K562 (cell line): ENCODE data around the gene RNF43. TPM values are rescaled to one million over a fixed set of nuclear protein-coding genes. Genes with fewer than 3 reads are reported as not detected.

Source experiments
- CREB1 ChIP-seq, 2 experiments: sonication (generic) in 1 of 2; formaldehyde crosslinking in 1 of 2; IDR thresholded peaks; 2 replicates each; pipeline versions ENCODE4 v1.6.1 to v1.8.0; 2012 to 2022; ENCODE audit warnings: inconsistent platforms in 1 of 2, mild to moderate bottlenecking in 1 of 2, missing genetic modification reagents in 1 of 2, moderate library complexity in 1 of 2
- CXXC5 ChIP-seq: fragments of 250-450 bp; sonication (Bioruptor Pico); IDR thresholded peaks from 2 replicates; pipeline ENCODE4 v1.8.0; 2022; ENCODE audit warnings: inconsistent platforms, mild to moderate bottlenecking, moderate library complexity
- ESRRA ChIP-seq: fragments of 450-650 bp; IDR thresholded peaks from 2 replicates; pipeline ENCODE4 v1.6.1; 2014; ENCODE audit warnings: low read depth, mild to moderate bottlenecking, moderate library complexity, borderline replicate concordance
- FOSL1 ChIP-seq: fragments of 200-800 bp; sonication (Bioruptor generic); conservative IDR thresholded peaks from 2 replicates; pipeline ENCODE4 v1.6.1; 2016; ENCODE audit warnings: missing genetic modification characterization, missing compliant biosample characterization
- FOXK1 ChIP-seq: sonication (generic); formaldehyde crosslinking; IDR thresholded peaks from 2 replicates; pipeline ENCODE4 v1.8.0; 2022; ENCODE audit warnings: missing genetic modification reagents, mild to moderate bottlenecking, borderline replicate concordance
- GATA2 ChIP-seq: sonication (generic); formaldehyde crosslinking; IDR thresholded peaks from 2 replicates; pipeline ENCODE4 v1.4.0; 2020; ENCODE audit warnings: mild to moderate bottlenecking, missing genetic modification reagents
- MEF2A ChIP-seq: IDR thresholded peaks from 2 replicates; pipeline ENCODE4 v1.6.1; 2011; ENCODE audit warnings: low read depth, mild to moderate bottlenecking, low read length, moderate library complexity; ENCODE audit not compliant: control insufficient read depth
- NEUROD1 ChIP-seq: fragments of 150-350 bp; IDR thresholded peaks from 2 replicates; pipeline ENCODE4 v1.6.1; 2014; ENCODE audit warnings: borderline replicate concordance, low read length, low read depth; ENCODE audit not compliant: partially characterized antibody
- PHB2 ChIP-seq: fragments of 450-650 bp; IDR thresholded peaks from 2 replicates; pipeline ENCODE4 v1.6.1; 2017; ENCODE audit warnings: low read depth
- RBM22 ChIP-seq: fragments of 200-400 bp; formaldehyde crosslinking; IDR thresholded peaks from 2 replicates; pipeline ENCODE4 v1.6.1; 2018; ENCODE audit warnings: low read length, low read depth; ENCODE audit not compliant: poor library complexity, severe bottlenecking
- RBM34 ChIP-seq: fragments of 200-400 bp; formaldehyde crosslinking; IDR thresholded peaks from 2 replicates; pipeline ENCODE4 v1.6.1; 2018; ENCODE audit warnings: low read length, borderline replicate concordance; ENCODE audit not compliant: insufficient read depth
- SAFB ChIP-seq: fragments of 200-400 bp; formaldehyde crosslinking; IDR thresholded peaks from 2 replicates; pipeline ENCODE4 v1.6.1; 2017; ENCODE audit warnings: low read depth, low read length, borderline replicate concordance
- ZNF140 ChIP-seq: fragments of 250-450 bp; sonication (Bioruptor Pico); IDR thresholded peaks from 2 replicates; pipeline ENCODE4 v1.8.0; 2021; ENCODE audit warnings: moderate library complexity, mild to moderate bottlenecking, inconsistent platforms
- polyA plus RNA-seq, 8 experiments: library from polyadenylated mRNA; depleted of rRNA in 4 of 8; stranded (reverse) in 5 of 8; unstranded in 3 of 8; fragments of >200 nt; fragmentation: Nextera tagmentation in 2 of 8; fragmentation: Illumina TruSeq in 1 of 8; extraction: Ambion mirVana in 2 of 8; extraction: Trizol in 1 of 8; gene quantifications; 2 replicates each; pipeline versions ENCODE4 v1.2.1 to v1.2.3, GENCODE V29; 2011 to 2014; ENCODE audit warnings: inconsistent platforms in 1 of 8, missing spikeins in 1 of 8
- total RNA-seq, 7 experiments: library from RNA; depleted of rRNA in 6 of 7; stranded (reverse); fragments of >200 nt in 6 of 7; fragmentation: Illumina TruSeq in 2 of 7; extraction: Trizol in 2 of 7; gene quantifications; 2 replicates each; pipeline versions ENCODE4 v1.2.1 to v1.2.3, GENCODE V29; 2011 to 2021; ENCODE audit warnings: low replicate concordance in 1 of 7
- TF ChIP-seq, protein P1 (sequence below): fragments of 450-650 bp; IDR thresholded peaks from 2 replicates; pipeline ENCODE4 v1.6.1; 2016; ENCODE audit warnings: low read depth, mild to moderate bottlenecking, moderate library complexity
- TF ChIP-seq, protein P2 (sequence below): fragments of 150-350 bp; IDR thresholded peaks from 2 replicates; pipeline ENCODE4 v1.6.1; 2014; ENCODE audit warnings: low read depth, mild to moderate bottlenecking, low read length, borderline replicate concordance
- TF ChIP-seq, protein P3 (sequence below), 3 experiments: fragments of 200-800 bp in 1 of 3; fragments of 250-450 bp in 1 of 3; fragments of 450-650 bp in 1 of 3; sonication (Bioruptor Pico) in 1 of 3; sonication (Bioruptor generic) in 1 of 3; formaldehyde crosslinking in 1 of 3; IDR thresholded peaks; 2 replicates each; pipeline versions ENCODE4 v1.6.1 to v1.8.0; 2016 to 2022; ENCODE audit warnings: mild to moderate bottlenecking in 2 of 3, missing genetic modification characterization in 2 of 3, missing compliant biosample characterization in 1 of 3, moderate library complexity in 1 of 3

The RNF43 gene
- total and polyA plus RNA-seq, 9 of the 15 experiments (the other 6 are each of a cell fraction or from before 2014, with no cell fraction given), result 0.29 to 2.7 (median 1.4) TPM

DNA sequence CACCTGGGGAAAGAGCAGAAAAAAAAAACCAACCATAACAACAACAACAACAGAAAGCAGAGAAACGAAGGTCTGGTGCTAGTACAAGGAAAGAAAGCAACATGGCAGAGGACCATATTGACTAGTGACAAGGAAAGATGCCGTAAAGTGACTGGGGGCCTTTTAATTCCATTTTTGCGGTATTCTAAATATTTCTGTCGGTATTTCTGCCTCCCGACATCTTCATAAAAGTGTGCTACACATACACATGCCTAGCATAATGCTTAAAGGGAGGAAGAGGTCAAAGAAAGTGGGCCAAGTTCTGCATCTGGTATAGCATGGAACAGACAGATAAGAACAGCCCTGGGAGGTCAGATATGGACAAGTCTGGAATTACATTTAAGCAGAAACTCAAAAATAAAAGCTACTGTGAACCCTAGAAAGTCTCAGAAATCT is 19.5 kb upstream of the RNF43 start (continued):
- TF ChIP-seq, protein P1, sequence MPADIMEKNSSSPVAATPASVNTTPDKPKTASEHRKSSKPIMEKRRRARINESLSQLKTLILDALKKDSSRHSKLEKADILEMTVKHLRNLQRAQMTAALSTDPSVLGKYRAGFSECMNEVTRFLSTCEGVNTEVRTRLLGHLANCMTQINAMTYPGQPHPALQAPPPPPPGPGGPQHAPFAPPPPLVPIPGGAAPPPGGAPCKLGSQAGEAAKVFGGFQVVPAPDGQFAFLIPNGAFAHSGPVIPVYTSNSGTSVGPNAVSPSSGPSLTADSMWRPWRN, result peak; percentile 30; the same call in 1 of the 2 replicates
- no peak for TF ChIP-seq SAFB
- 0 out of 2 replicates have a peak, but pooled peaks have one; percentile 36 for TF ChIP-seq MEF2A
- TF ChIP-seq CREB1 (IDR thresholded peaks at IDR 0.05), result no peak
- TF ChIP-seq CREB1 (CRISPR knock-in tag; IDR thresholded peaks at IDR 0.05), result no peak
- no peak for TF ChIP-seq RBM34
- no peak for TF ChIP-seq PHB2
- TF ChIP-seq RBM22, result no peak
- no peak for TF ChIP-seq FOXK1 (CRISPR knock-in tag)
- TF ChIP-seq ZNF140 (CRISPR knock-in tag), result no peak
- TF ChIP-seq GATA2 (CRISPR knock-in tag), result peak; percentile 77
- peak; percentile 27 for TF ChIP-seq FOSL1 (tag)
- TF ChIP-seq NEUROD1, result peak; percentile 45
- TF ChIP-seq CXXC5 (CRISPR knock-in tag), result no peak; the same call in 1 of the 2 replicates
- TF ChIP-seq ESRRA, result 0 out of 2 replicates have a peak, but pooled peaks have one; percentile 41
- TF ChIP-seq, protein P2, sequence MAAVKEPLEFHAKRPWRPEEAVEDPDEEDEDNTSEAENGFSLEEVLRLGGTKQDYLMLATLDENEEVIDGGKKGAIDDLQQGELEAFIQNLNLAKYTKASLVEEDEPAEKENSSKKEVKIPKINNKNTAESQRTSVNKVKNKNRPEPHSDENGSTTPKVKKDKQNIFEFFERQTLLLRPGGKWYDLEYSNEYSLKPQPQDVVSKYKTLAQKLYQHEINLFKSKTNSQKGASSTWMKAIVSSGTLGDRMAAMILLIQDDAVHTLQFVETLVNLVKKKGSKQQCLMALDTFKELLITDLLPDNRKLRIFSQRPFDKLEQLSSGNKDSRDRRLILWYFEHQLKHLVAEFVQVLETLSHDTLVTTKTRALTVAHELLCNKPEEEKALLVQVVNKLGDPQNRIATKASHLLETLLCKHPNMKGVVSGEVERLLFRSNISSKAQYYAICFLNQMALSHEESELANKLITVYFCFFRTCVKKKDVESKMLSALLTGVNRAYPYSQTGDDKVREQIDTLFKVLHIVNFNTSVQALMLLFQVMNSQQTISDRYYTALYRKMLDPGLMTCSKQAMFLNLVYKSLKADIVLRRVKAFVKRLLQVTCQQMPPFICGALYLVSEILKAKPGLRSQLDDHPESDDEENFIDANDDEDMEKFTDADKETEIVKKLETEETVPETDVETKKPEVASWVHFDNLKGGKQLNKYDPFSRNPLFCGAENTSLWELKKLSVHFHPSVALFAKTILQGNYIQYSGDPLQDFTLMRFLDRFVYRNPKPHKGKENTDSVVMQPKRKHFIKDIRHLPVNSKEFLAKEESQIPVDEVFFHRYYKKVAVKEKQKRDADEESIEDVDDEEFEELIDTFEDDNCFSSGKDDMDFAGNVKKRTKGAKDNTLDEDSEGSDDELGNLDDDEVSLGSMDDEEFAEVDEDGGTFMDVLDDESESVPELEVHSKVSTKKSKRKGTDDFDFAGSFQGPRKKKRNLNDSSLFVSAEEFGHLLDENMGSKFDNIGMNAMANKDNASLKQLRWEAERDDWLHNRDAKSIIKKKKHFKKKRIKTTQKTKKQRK, result no peak
- TF ChIP-seq, protein P3, sequence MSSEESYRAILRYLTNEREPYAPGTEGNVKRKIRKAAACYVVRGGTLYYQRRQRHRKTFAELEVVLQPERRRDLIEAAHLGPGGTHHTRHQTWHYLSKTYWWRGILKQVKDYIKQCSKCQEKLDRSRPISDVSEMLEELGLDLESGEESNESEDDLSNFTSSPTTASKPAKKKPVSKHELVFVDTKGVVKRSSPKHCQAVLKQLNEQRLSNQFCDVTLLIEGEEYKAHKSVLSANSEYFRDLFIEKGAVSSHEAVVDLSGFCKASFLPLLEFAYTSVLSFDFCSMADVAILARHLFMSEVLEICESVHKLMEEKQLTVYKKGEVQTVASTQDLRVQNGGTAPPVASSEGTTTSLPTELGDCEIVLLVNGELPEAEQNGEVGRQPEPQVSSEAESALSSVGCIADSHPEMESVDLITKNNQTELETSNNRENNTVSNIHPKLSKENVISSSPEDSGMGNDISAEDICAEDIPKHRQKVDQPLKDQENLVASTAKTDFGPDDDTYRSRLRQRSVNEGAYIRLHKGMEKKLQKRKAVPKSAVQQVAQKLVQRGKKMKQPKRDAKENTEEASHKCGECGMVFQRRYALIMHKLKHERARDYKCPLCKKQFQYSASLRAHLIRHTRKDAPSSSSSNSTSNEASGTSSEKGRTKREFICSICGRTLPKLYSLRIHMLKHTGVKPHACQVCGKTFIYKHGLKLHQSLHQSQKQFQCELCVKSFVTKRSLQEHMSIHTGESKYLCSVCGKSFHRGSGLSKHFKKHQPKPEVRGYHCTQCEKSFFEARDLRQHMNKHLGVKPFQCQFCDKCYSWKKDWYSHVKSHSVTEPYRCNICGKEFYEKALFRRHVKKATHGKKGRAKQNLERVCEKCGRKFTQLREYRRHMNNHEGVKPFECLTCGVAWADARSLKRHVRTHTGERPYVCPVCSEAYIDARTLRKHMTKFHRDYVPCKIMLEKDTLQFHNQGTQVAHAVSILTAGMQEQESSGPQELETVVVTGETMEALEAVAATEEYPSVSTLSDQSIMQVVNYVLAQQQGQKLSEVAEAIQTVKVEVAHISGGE (CRISPR knock-in tag; IDR thresholded peaks at IDR 0.05), result peak in 1 of 3 experiments; percentile 57; a peak in 2 of 6 replicates
